AG04449 (cell line): ENCODE results near the gene CLDN14.

Source experiments
- CTCF ChIA-PET: fragments of 350-600 bp; formaldehyde crosslinking; extraction: SDS; loops from one replicate; lab custom pipeline; 2021; ENCODE audit warnings: antibody characterized with exemption; lab: Yijun Ruan, JAX
- POLR2A ChIA-PET: fragments of 400-600, 350-600 bp; formaldehyde crosslinking; extraction: SDS; loops from one replicate; lab custom pipeline; 2020; ENCODE audit warnings: antibody characterized with exemption, inconsistent platforms; lab: Yijun Ruan, JAX
- DNase-seq: peaks from one replicate; pipeline ENCODE4 v3.0.0-alpha.2; 2010; ENCODE audit warnings: low read depth, low spot score
- H3K4me3 ChIP-seq: 2 replicates; pipeline ENCODE4 v1.5.1; 2011; ENCODE audit warnings: low read depth, mild to moderate bottlenecking, control low read depth, low read length
- CTCF ChIP-seq: IDR thresholded peaks from one replicate; pipeline ENCODE4 v1.5.1; 2011; ENCODE audit warnings: mild to moderate bottlenecking, moderate library complexity, low read length, control low read depth, inconsistent platforms; ENCODE audit not compliant: insufficient read depth; ENCODE audit errors: missing control alignments

The CLDN14 gene

GRCh38 chr21:36433059-36433709 lies 46.7 kb downstream of the CLDN14 start:
- POLR2A ChIA-PET = no interaction called here
- no peak overlapping the region for H3K4me3 ChIP-seq
- CTCF ChIA-PET = interaction anchor here (0.8 to 2.5 kb wide), 5 partner anchors 11 to 484 kb away, joined by 3 to 13 read pairs (median 3); no protein-coding TSS in a partner anchor
- no peak for DNase-seq
- no peak for TF ChIP-seq CTCF

- H3K4me3 ChIP-seq = no peak overlapping the region
- no peak for TF ChIP-seq CTCF
- CTCF ChIA-PET = interaction anchor here (2.1 to 3.5 kb wide), 2 partner anchors 9 to 11 kb away, joined by 8 to 28 read pairs; no protein-coding TSS in a partner anchor
- DNase-seq = no peak
- POLR2A ChIA-PET = interaction anchor here (4.1 kb wide), 1 partner anchor 47 kb away, joined by 33 read pairs; the partner anchor contains the start of gene CLDN14
Measured at GRCh38 chr21:36431252-36431651, 48.7 kb downstream of the CLDN14 start.

- CTCF ChIA-PET = interaction anchor here (2.1 to 3.5 kb wide), 2 partner anchors 9 to 11 kb away, joined by 8 to 28 read pairs; no protein-coding TSS in a partner anchor
- POLR2A ChIA-PET = interaction anchor here (1.5 to 4.1 kb wide), 3 partner anchors 43 to 111 kb away, joined by 6 to 33 read pairs (median 9); partner anchors contain the start of genes CLDN14 and MORC3
- TF ChIP-seq CTCF = no peak
- no peak for DNase-seq
- no peak overlapping the region for H3K4me3 ChIP-seq
Measured at GRCh38 chr21:36430841-36431240, 49.1 kb downstream of the CLDN14 start.

- peak overlapping the region; percentile 43 for H3K4me3 ChIP-seq
- TF ChIP-seq CTCF = peak; percentile 18
- ChIA-PET CTCF (interaction anchor here (0.7 to 3.5 kb wide), 8 partner anchors 8 to 495 kb away, joined by 3 to 28 read pairs (median 4); no protein-coding TSS in a partner anchor), POLR2A (interaction anchor here (0.6 to 4.1 kb wide), 8 partner anchors 8 to 110 kb away, joined by 3 to 33 read pairs (median 4); partner anchors contain the start of genes CLDN14 and MORC3)
- DNase-seq = peak; percentile 91
Measured at GRCh38 chr21:36429947-36430546, 49.9 kb downstream of the CLDN14 start.

- CTCF ChIA-PET = interaction anchor here (0.9 to 3.5 kb wide), 7 partner anchors 9 to 496 kb away, joined by 3 to 28 read pairs (median 3); no protein-coding TSS in a partner anchor
- no peak for TF ChIP-seq CTCF
- POLR2A ChIA-PET = interaction anchor here (0.6 to 4.1 kb wide), 5 partner anchors 9 to 49 kb away, joined by 3 to 33 read pairs (median 6); partner anchors contain the start of gene CLDN14
- DNase-seq = no peak
- H3K4me3 ChIP-seq = no peak overlapping the region
Measured at GRCh38 chr21:36428761-36429432, 51.0 kb downstream of the CLDN14 start.
